Adrenal gland (tissue), 5 donors: ENCODE data around the gene PRKG1.

Experiments used
- CTCF ChIP-seq, 6 experiments: fragments of 450-650 bp in 4 of 6; fragments of 200-600 bp in 2 of 6; sonication (generic) in 1 of 6; IDR thresholded peaks; 1 replicate in 5 of 6; 2 replicates in 1 of 6; pipeline versions ENCODE4 v1.5.1 to v1.8.0; 2016 to 2021; ENCODE audit warnings: antibody characterized with exemption in 6 of 6, mild to moderate bottlenecking in 2 of 6, moderate library complexity in 1 of 6
- POLR2A ChIP-seq, 2 donors: fragments of 450-650 bp; IDR thresholded peaks; one replicate each; pipeline ENCODE4 v1.6.1; 2017; ENCODE audit warnings: antibody characterized with exemption in 2 of 2, mild to moderate bottlenecking in 2 of 2, moderate library complexity in 1 of 2
- donor health status: DM: no; HTN: no; CAD: no.

DNA sequence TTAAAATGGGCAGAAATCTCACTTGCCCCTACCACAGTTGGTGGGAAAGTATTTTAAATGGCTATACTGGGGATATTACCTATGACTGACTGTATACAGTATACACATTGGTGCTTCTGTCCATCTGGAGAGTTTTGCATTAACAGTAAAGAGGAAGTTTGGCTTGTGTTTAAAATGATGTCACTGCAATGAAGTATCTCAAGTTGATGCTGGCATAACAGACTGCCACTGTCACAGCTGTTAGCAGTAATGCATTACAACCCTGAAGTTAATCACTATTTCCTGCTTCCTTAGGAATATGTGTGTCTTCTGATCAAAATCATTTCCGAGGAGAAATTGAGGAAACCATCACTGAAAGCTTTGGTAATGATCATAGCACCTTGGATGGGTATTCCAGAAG lies 1241.7 kb downstream of the PRKG1 start:
- TF ChIP-seq CTCF (IDR thresholded peaks at IDR 0.05) (no peak), POLR2A (IDR thresholded peaks at IDR 0.05) (no peak)
